ENCODE measurements around the gene LRP10. TPM values are rescaled to one million over a fixed set of nuclear protein-coding genes. Genes with fewer than 3 reads are reported as not detected.

Gene LRP10
- total and polyA plus RNA-seq, 2 of the 4 experiments (the other 2 are of a cell fraction) = 25.1 to 118 TPM

GRCh38 chr14:22888662-22889061, 17.1 kb downstream of the LRP10 start:
- H3K4me3 ChIP-seq (ENCODE audit: insufficient read depth, low read depth, low read length) = no peak overlapping the region

More at GRCh38 chr14:22888662-22889061, 17.1 kb downstream of the LRP10 start:
- no peak overlapping the region for H3K14ac ChIP-seq (replicated peaks; ENCODE audit: low read depth, low read length)
- H2AFZ ChIP-seq (replicated peaks; ENCODE audit: low read length, poor library complexity) = no peak overlapping the region
- H3K36me3 ChIP-seq (ENCODE audit: control insufficient read depth, insufficient read depth, low read length) = no peaks in the 10 kb centered on the region
- no peak for TF ChIP-seq CEBPB (IDR thresholded peaks at IDR 0.05; ENCODE audit: low read depth, low read length)
- TF ChIP-seq RFX5 (IDR thresholded peaks at IDR 0.05; ENCODE audit: low read depth, low read length) = no peak
- TF ChIP-seq RAD21 (IDR thresholded peaks at IDR 0.05; ENCODE audit: low read length) = no peak
- no peak for TF ChIP-seq USF2 (IDR thresholded peaks at IDR 0.05; ENCODE audit: low read depth, low read length)
- no peak for TF ChIP-seq MAZ (IDR thresholded peaks at IDR 0.05; ENCODE audit: borderline replicate concordance, low read depth, low read length)
- TF ChIP-seq CTCF (conservative IDR thresholded peaks at IDR 0.05; ENCODE audit: low read depth, low read length) = no peak
- TF ChIP-seq MAFK (IDR thresholded peaks at IDR 0.05; ENCODE audit: low read depth, low read length) = no peak
- TF ChIP-seq MXI1 (IDR thresholded peaks at IDR 0.05; ENCODE audit: borderline replicate concordance, low read depth, low read length) = no peak
- TF ChIP-seq POLR2A (IDR thresholded peaks at IDR 0.05; ENCODE audit: low read depth, low read length) = no peak
- no peak for TF ChIP-seq CHD1 (IDR thresholded peaks at IDR 0.05; ENCODE audit: low read depth, low read length)
- TF ChIP-seq RCOR1 (IDR thresholded peaks at IDR 0.05; ENCODE audit: insufficient replicate concordance, low read length) = no peak
- no peak overlapping the region for H3K4me2 ChIP-seq (ENCODE audit: low read depth, low read length)
- no peak overlapping the region for H3K18ac ChIP-seq (ENCODE audit: low read depth, low read length)
- H2AK9ac ChIP-seq (replicated peaks; ENCODE audit: low read depth, low read length, poor library complexity) = no peak overlapping the region
- no peak overlapping the region for H2BK20ac ChIP-seq (ENCODE audit: low read depth, low read length)
- no peak for ATAC-seq (ENCODE audit: low read depth)
- H3K27ac ChIP-seq (ENCODE audit: insufficient read depth, low read length) = no peak overlapping the region
- H4K5ac ChIP-seq (ENCODE audit: low read depth, low read length) = no peak overlapping the region
- H4K8ac ChIP-seq (ENCODE audit: low read depth in 2 of 2, low read length in 2 of 2) = no peak overlapping the region
- CTCF ChIA-PET = interaction anchor here (0.9 kb wide), 1 partner anchor 12 kb away, joined by 3 read pairs; no protein-coding TSS in a partner anchor
- no CpG with 5 or more reads among the region's 4 CpGs for WGBS, 2 experiments (ENCODE audit: extremely low coverage in 2 of 2, insufficient read length in 1 of 2)
- H3K23ac ChIP-seq (ENCODE audit: low read depth, low read length) = no peak overlapping the region
- H4K91ac ChIP-seq (ENCODE audit: insufficient read depth, low read depth, low read length) = no peak overlapping the region
- no peak overlapping the region for H2BK5ac ChIP-seq (ENCODE audit: low read depth, low read length, poor library complexity, severe bottlenecking)
- H3K9me1 ChIP-seq (ENCODE audit: insufficient read depth, low read length) = peaks cover 11% of the 10 kb centered on the region; the same call in 1 of the 2 replicates
- intact Hi-C loops (cut with micrococcal nuclease) = no loop called here
- no peak overlapping the region for H2BK15ac ChIP-seq (ENCODE audit: low read depth, low read length)
- BruUV-seq (replicated peaks) = no TSS peak
- H3K9ac ChIP-seq (ENCODE audit: low read depth, low read length) = no peak overlapping the region
- H2BK120ac ChIP-seq (ENCODE audit: low read depth, low read length) = no peak overlapping the region
- no peak overlapping the region for H3K56ac ChIP-seq (ENCODE audit: extremely low read depth, insufficient read depth, low read length)
- dilution Hi-C loops (cut with HindIII; ENCODE audit: low sequenced_read_pairs, unreplicated experiment) = no loop called here
- no peak overlapping the region for H3K4ac ChIP-seq (ENCODE audit: low read depth, low read length)
- no peak for DNase-seq
- no peaks in the 10 kb centered on the region for H3K27me3 ChIP-seq (ENCODE audit: control insufficient read depth, insufficient read depth, low read length)
- peaks cover 7 to 17% of the 10 kb centered on the region in 2 experiments; a peak in 3 of 4 replicates for H3K79me1 ChIP-seq (ENCODE audit: low read depth in 1 of 2, low read length in 2 of 2)
- no peaks in the 10 kb centered on the region for H3K9me3 ChIP-seq (ENCODE audit: control insufficient read depth, insufficient read depth, low read length)
- H2AK5ac ChIP-seq (ENCODE audit: low read depth, low read length) = no peak overlapping the region
- in situ Hi-C loops (cut with MboI; ENCODE audit: low sequenced_read_pairs) = no loop called here
- H3K4me1 ChIP-seq (ENCODE audit: control insufficient read depth, insufficient read depth, low read length) = peaks cover 5% of the 10 kb centered on the region; the same call in 1 of the 2 replicates
- POLR2A ChIA-PET (ENCODE audit: unreplicated experiment) = no interaction called here
- H4K20me1 ChIP-seq (ENCODE audit: insufficient read depth, low read length) = no peaks in the 10 kb centered on the region
